AG04449 (cell line): ENCODE results near the gene TUBB4B.
A peak's percentile ranks its signal among the peaks of the same experiment; 100 is the strongest.

Experiments
- CTCF ChIA-PET: fragments of 350-600 bp; formaldehyde crosslinking; extraction: SDS; loops from one replicate; lab custom pipeline; 2021; ENCODE audit warnings: antibody characterized with exemption; lab: Yijun Ruan, JAX
- POLR2A ChIA-PET: fragments of 400-600, 350-600 bp; formaldehyde crosslinking; extraction: SDS; loops from one replicate; lab custom pipeline; 2020; ENCODE audit warnings: antibody characterized with exemption, inconsistent platforms; lab: Yijun Ruan, JAX
- DNase-seq: peaks from one replicate; pipeline ENCODE4 v3.0.0-alpha.2; 2010; ENCODE audit warnings: low read depth, low spot score
- H3K4me3 ChIP-seq: 2 replicates; pipeline ENCODE4 v1.5.1; 2011; ENCODE audit warnings: low read depth, mild to moderate bottlenecking, control low read depth, low read length
- CTCF ChIP-seq: IDR thresholded peaks from one replicate; pipeline ENCODE4 v1.5.1; 2011; ENCODE audit warnings: mild to moderate bottlenecking, moderate library complexity, low read length, control low read depth, inconsistent platforms; ENCODE audit not compliant: insufficient read depth; ENCODE audit errors: missing control alignments

The TUBB4B gene

GRCh38 chr9:137194388-137194787 is 46.7 kb upstream of the TUBB4B start:
- POLR2A ChIA-PET = interaction anchor here (1.3 to 1.8 kb wide), 2 partner anchors 46 to 48 kb away, joined by 4 to 6 read pairs; partner anchors contain the start of gene TUBB4B
- H3K4me3 ChIP-seq = no peak overlapping the region
- no peak for DNase-seq
- CTCF ChIA-PET = interaction anchor here (1.2 to 1.9 kb wide), 2 partner anchors 13 to 42 kb away, joined by 3 to 6 read pairs; no protein-coding TSS in a partner anchor
- no peak for TF ChIP-seq CTCF

GRCh38 chr9:137194909-137195308 is 46.2 kb upstream of the TUBB4B start:
- ChIA-PET CTCF (interaction anchor here (1.2 to 1.9 kb wide), 3 partner anchors 9 to 42 kb away, joined by 3 to 6 read pairs (median 3); no protein-coding TSS in a partner anchor), POLR2A (interaction anchor here (1.3 to 1.8 kb wide), 2 partner anchors 46 to 47 kb away, joined by 4 to 6 read pairs; partner anchors contain the start of gene TUBB4B)
- TF ChIP-seq CTCF = no peak
- H3K4me3 ChIP-seq = no peak overlapping the region
- no peak for DNase-seq

GRCh38 chr9:137195525-137196220 is 45.4 kb upstream of the TUBB4B start:
- DNase-seq = no peak
- POLR2A ChIA-PET = interaction anchor here (1.8 kb wide), 1 partner anchor 45 kb away, joined by 6 read pairs; the partner anchor contains the start of gene TUBB4B

GRCh38 chr9:137198051-137198901 is 42.8 kb upstream of the TUBB4B start:
- ChIA-PET POLR2A (interaction anchor here (1.5 kb wide), 1 partner anchor 10 kb away, joined by 5 read pairs; the partner anchor contains the start of genes ANAPC2 and SSNA1), CTCF (interaction anchor here (1.8 to 2.5 kb wide), 2 partner anchors 9 to 39 kb away, joined by 7 to 15 read pairs; partner anchors contain the start of genes ANAPC2 and SSNA1)
- H3K4me3 ChIP-seq = peak overlapping the region; percentile 57
- TF ChIP-seq CTCF = no peak
- DNase-seq = no peak

More at GRCh38 chr9:137195525-137196220, 45.4 kb upstream of the TUBB4B start:
- TF ChIP-seq CTCF = no peak
- CTCF ChIA-PET = interaction anchor here (1.2 to 1.4 kb wide), 2 partner anchors 8 to 12 kb away, joined by 3 read pairs; no protein-coding TSS in a partner anchor
- no peak overlapping the region for H3K4me3 ChIP-seq

- ChIA-PET POLR2A (interaction anchor here (0.5 to 1.5 kb wide), 2 partner anchors 10 to 25 kb away, joined by 3 to 5 read pairs; partner anchors contain the start of genes ANAPC2 and SSNA1), CTCF (interaction anchor here (1.0 to 2.5 kb wide), 3 partner anchors 10 to 38 kb away, joined by 6 to 15 read pairs (median 7); partner anchors contain the start of genes ANAPC2 and SSNA1)
- DNase-seq = no peak
- peak overlapping the region; percentile 57 for H3K4me3 ChIP-seq
- TF ChIP-seq CTCF = no peak
Measured at GRCh38 chr9:137198902-137199283, 42.2 kb upstream of the TUBB4B start.
